Globus pallidus (tissue), 1 donor: Measurements from ENCODE around the gene IRX5.

Experiments
- DNase-seq: peaks from one replicate; pipeline ENCODE4 v3.0.0-alpha.2; 2015; ENCODE audit warnings: low spot score

IRX5 gene

GRCh38 chr16:54931120-54932014 is 702 bp downstream of the IRX5 start:
- DNase-seq: no peak

- no peak for DNase-seq
Measured at GRCh38 chr16:54932021-54932660, 1.5 kb downstream of the IRX5 start.

GRCh38 chr16:54932737-54933254 is 2.1 kb downstream of the IRX5 start:
- no peak for DNase-seq

GRCh38 chr16:54933281-54934011 is 2.8 kb downstream of the IRX5 start:
- DNase-seq: no peak

GRCh38 chr16:54934481-54935265 is 4.0 kb downstream of the IRX5 start:
- DNase-seq: no peak

- DNase-seq: no peak
Measured at GRCh38 chr16:54935266-54935968, 4.8 kb downstream of the IRX5 start.

- DNase-seq: no peak
Measured at GRCh38 chr16:54936201-54936978, 5.7 kb downstream of the IRX5 start.

GRCh38 chr16:54936979-54937670 is 6.5 kb downstream of the IRX5 start:
- DNase-seq: no peak

GRCh38 chr16:54937671-54938211 is 7.1 kb downstream of the IRX5 start:
- no peak for DNase-seq

- no peak for DNase-seq
Measured at GRCh38 chr16:54938212-54939028, 7.8 kb downstream of the IRX5 start.

GRCh38 chr16:54939029-54939346 is 8.3 kb downstream of the IRX5 start:
- no peak for DNase-seq

GRCh38 chr16:54939510-54940278 is 9.0 kb downstream of the IRX5 start:
- no peak for DNase-seq

- no peak for DNase-seq
Measured at GRCh38 chr16:54940279-54940604, 9.6 kb downstream of the IRX5 start.

GRCh38 chr16:54942353-54942943 is 11.8 kb downstream of the IRX5 start:
- no peak for DNase-seq

- no peak for DNase-seq
Measured at GRCh38 chr16:54944002-54944401, 13.3 kb downstream of the IRX5 start.

GRCh38 chr16:54945063-54945462 is 14.4 kb downstream of the IRX5 start:
- DNase-seq: no peak

GRCh38 chr16:54946909-54947308 is 16.2 kb downstream of the IRX5 start:
- DNase-seq: no peak

GRCh38 chr16:54947616-54948015 is 17.0 kb downstream of the IRX5 start:
- no peak for DNase-seq
